Adrenal gland (tissue), 19 donors: Measurements from ENCODE around the gene PDK4. TPM values are rescaled to one million over a fixed set of nuclear protein-coding genes. Genes with fewer than 3 reads are reported as not detected.
A peak's percentile ranks its signal among the peaks of the same experiment; 100 is the strongest.

Experiments
- DNase-seq, 7 donors: peaks; one replicate each; pipeline ENCODE4 v3.0.0-alpha.2; 2019 to 2020
- H3K27ac ChIP-seq, 5 donors: fragments of 200-600 bp; sonication (generic) in 4 of 5; 1 replicate in 3 of 5; 2 replicates in 2 of 5; pipeline versions ENCODE4 v1.5.1 to v1.8.0; 2016 to 2020; ENCODE audit warnings: mild to moderate bottlenecking in 1 of 5
- H3K27me3 ChIP-seq: fragments of 200-600 bp; 2 replicates; pipeline ENCODE4 v1.8.0; 2021
- H3K36me3 ChIP-seq, 2 donors: fragments of 200-600 bp; replicated peaks in 1 of 2; 1 replicate in 1 of 2; 2 replicates in 1 of 2; pipeline versions ENCODE4 v1.5.1 to v1.8.0; 2018 to 2022
- H3K4me1 ChIP-seq, 2 donors: fragments of 200-600 bp; replicated peaks in 1 of 2; 1 replicate in 1 of 2; 2 replicates in 1 of 2; pipeline versions ENCODE4 v1.5.1 to v1.8.0; 2018 to 2021
- H3K4me3 ChIP-seq, 4 donors: fragments of 200-600 bp; sonication (generic) in 3 of 4; one replicate each; pipeline ENCODE4 v1.5.1; 2016 to 2018
- H3K9me3 ChIP-seq, 3 donors: fragments of 200-600 bp; sonication (generic) in 1 of 3; replicated peaks in 1 of 3; 1 replicate in 2 of 3; 2 replicates in 1 of 3; pipeline versions ENCODE4 v1.5.1 to v1.8.0; 2016 to 2021
- CTCF ChIP-seq, 6 experiments: fragments of 450-650 bp in 4 of 6; fragments of 200-600 bp in 2 of 6; sonication (generic) in 1 of 6; IDR thresholded peaks; 1 replicate in 5 of 6; 2 replicates in 1 of 6; pipeline versions ENCODE4 v1.5.1 to v1.8.0; 2016 to 2021; ENCODE audit warnings: antibody characterized with exemption in 6 of 6, mild to moderate bottlenecking in 2 of 6, moderate library complexity in 1 of 6
- POLR2A ChIP-seq, 2 donors: fragments of 450-650 bp; IDR thresholded peaks; one replicate each; pipeline ENCODE4 v1.6.1; 2017; ENCODE audit warnings: antibody characterized with exemption in 2 of 2, mild to moderate bottlenecking in 2 of 2, moderate library complexity in 1 of 2
- WGBS, 4 donors: extraction: QIAGEN DNeasy Blood & Tissue Kit in 2 of 4; methylation state at CpG; one replicate each; pipeline versions ENCODE4 v1.1.5 to v1.1.7; 2013 to 2017; 5-methylcytosine and 5-hydroxymethylcytosine counted together
- intact Hi-C, 2 donors: fragments of 100-400 bp; cut with DNase I; formaldehyde crosslinking; loops; one replicate each; pipeline versions ENCODE4 v1.14.1 to v1.15.0; 2022 to 2023
- long read RNA-seq, 10 donors: library from polyadenylated mRNA in 3 of 10; unstranded in 2 of 10; stranded (forward) in 1 of 10; transcript quantifications; one replicate each; pipeline ENCODE4 v2.0.0 and lab custom pipeline, GENCODE V29; 2021 to 2026
- polyA plus RNA-seq, 3 donors: library from polyadenylated mRNA; stranded (reverse); fragments of 200-250 nt in 2 of 3; fragments of 350-450 nt in 1 of 3; fragmentation: Illumina TruSeq in 1 of 3; extraction: RNeasy Lipid Tissue Mini Kit (QIAGEN cat#74804) in 1 of 3; gene quantifications; one replicate each; pipeline ENCODE4 v1.2.3, GENCODE V29; 2013 to 2014
- total RNA-seq, 9 donors: library from RNA; depleted of rRNA in 4 of 9; stranded (reverse); fragments of >200 nt in 4 of 9; fragments of 120-200 nt in 1 of 9; fragmentation: NEBNext Ultra II Directional in 1 of 9; extraction: Animal tissue kit (Norgen Biotek cat#: 25700) in 1 of 9; gene quantifications; one replicate each; pipeline versions ENCODE4 v1.1.0 to v1.2.4, GENCODE V29; 2013 to 2023
- donor health status: healthy with polysubstance abuse.
- donor health status: Bipolar disorder and iron deficiency.
- donor health status: DM: yes; HTN: yes; CAD: no.
- donor health status: DM: no; HTN: no; CAD: no.
- donor health status: DM: no; HTN: no; CAD: no.
- donor health status: DM: yes; HTN: yes; CAD: no.

The PDK4 gene
- total RNA-seq (100 to 1,000 TPM in 8 of 9 donors, 10 to 100 TPM in 1; 60.1 to 690 (median 417) TPM), polyA plus RNA-seq (100 to 1,000 TPM in 1 of 3 donors, 10 to 100 TPM in 2; 79.4 to 323 (median 82.0) TPM)
- long read RNA-seq, donor 1, transcript PDK4-201 (11 exons, 3,576 nt), result major isoform, 19 of 20 reads
- long read RNA-seq, donor 1, partial matches to known transcripts, result 0 of 20 reads
- long read RNA-seq, donor 1, other reads (novel, unspliced or antisense), result 0 of 20 reads
- long read RNA-seq, donor 2, transcript PDK4-201 (11 exons, 3,576 nt), result major isoform, 22 of 24 reads
- long read RNA-seq, donor 2, partial matches to known transcripts, result 0 of 24 reads
- long read RNA-seq, donor 2, other reads (novel, unspliced or antisense), result 0 of 24 reads
- long read RNA-seq, donor 3, transcript PDK4-201 (11 exons, 3,576 nt), result major isoform, 25 of 34 reads
- long read RNA-seq, donor 3, partial matches to known transcripts, result 6 of 34 reads
- long read RNA-seq, donor 3, other reads (novel, unspliced or antisense), result 0 of 34 reads
- long read RNA-seq, donor 4, transcript PDK4-201 (11 exons, 3,576 nt), result major isoform, 121 of 171 reads
- long read RNA-seq, donor 4, transcript PDK4-203 (2 exons, 691 nt), result minor isoform, 5 of 171 reads
- long read RNA-seq, donor 4, partial matches to known transcripts, result 18 of 171 reads
- long read RNA-seq, donor 4, other reads (novel, unspliced or antisense), result 26 of 171 reads
- long read RNA-seq, donor 5, transcript PDK4-201 (11 exons, 3,576 nt), result major isoform, 459 of 484 reads
- long read RNA-seq, donor 5, partial matches to known transcripts, result 3 of 484 reads
- long read RNA-seq, donor 5, other reads (novel, unspliced or antisense), result 21 of 484 reads
- long read RNA-seq, donor 6, transcript PDK4-203 (2 exons, 691 nt), result minor isoform, 5 of 87 reads
- long read RNA-seq, donor 6, transcript PDK4-201 (11 exons, 3,576 nt), result major isoform, 59 of 87 reads
- long read RNA-seq, donor 6, partial matches to known transcripts, result 6 of 87 reads
- long read RNA-seq, donor 6, other reads (novel, unspliced or antisense), result 17 of 87 reads
- long read RNA-seq, donor 7, partial matches to known transcripts, result 8 of 12 reads
- long read RNA-seq, donor 7, other reads (novel, unspliced or antisense), result 0 of 12 reads
- long read RNA-seq, donor 8, transcript PDK4-201 (11 exons, 3,576 nt), result major isoform, 33 of 40 reads
- long read RNA-seq, donor 8, partial matches to known transcripts, result 6 of 40 reads
- long read RNA-seq, donor 8, other reads (novel, unspliced or antisense), result 0 of 40 reads
- long read RNA-seq, donor 9, transcript PDK4-201 (11 exons, 3,576 nt), result major isoform, 18 of 55 reads
- long read RNA-seq, donor 9, partial matches to known transcripts, result 37 of 55 reads
- long read RNA-seq, donor 9, other reads (novel, unspliced or antisense), result 0 of 55 reads
- long read RNA-seq, donor 10, transcript PDK4-201 (11 exons, 3,576 nt), result major isoform, 6 of 6 reads
- long read RNA-seq, donor 10, partial matches to known transcripts, result 0 of 6 reads
- long read RNA-seq, donor 10, other reads (novel, unspliced or antisense), result 0 of 6 reads

- 1 to 2% (median 1%) methylated on average over 33 to 63 of the region's 63 CpGs for WGBS, 4 donors
Measured at GRCh38 chr7:95596198-95597063, at the start of gene PDK4. TSS of gene PDK4 (minus strand) at chr7:95596516. CDS start at chr7:95596293, 223 bp downstream.

GRCh38 chr7:95642173-95642572 lies 45.9 kb upstream of the PDK4 start:
- WGBS, 4 donors, result 36 to 49% (median 42%) methylated on average over 5 of the region's 5 CpGs
- H3K9me3 ChIP-seq, result no peaks in the 10 kb centered on the region
- DNase-seq, result peak in 1 of 7 donors; percentile 21
- H3K27ac ChIP-seq, result no peak overlapping the region
- H3K36me3 ChIP-seq, result no peaks in the 10 kb centered on the region
- intact Hi-C loops, result no loop called here
- no peaks in the 10 kb centered on the region for H3K4me1 ChIP-seq
- no peak overlapping the region for H3K4me3 ChIP-seq
- TF ChIP-seq CTCF (IDR thresholded peaks at IDR 0.05) (no peak), POLR2A (IDR thresholded peaks at IDR 0.05) (no peak)
- H3K27me3 ChIP-seq, result no peaks in the 10 kb centered on the region

More at GRCh38 chr7:95596198-95597063, at the start of gene PDK4:
- H3K4me1 ChIP-seq, result peaks cover 15 to 48% of the 10 kb centered on the region in 2 donors
- H3K27ac ChIP-seq, result peak within 1 kb of the TSS; percentile 81 to 99 (median 95)
- H3K36me3 ChIP-seq, result peaks cover 4 to 31% of the 10 kb centered on the region in 2 donors
- intact Hi-C loops, result loop anchor here in 1 of 2 donors (5.0 kb wide), 2 partner anchors 49 to 86 kb away; no protein-coding TSS in a partner anchor
- DNase-seq, result peak; percentile 96 to 99 (median 98)
- no peaks in the 10 kb centered on the region for H3K27me3 ChIP-seq
- no peaks in the 10 kb centered on the region for H3K9me3 ChIP-seq
- TF ChIP-seq CTCF (IDR thresholded peaks at IDR 0.05), result peak in 1 of 6 experiments; percentile 10
- peak; percentile 96 for TF ChIP-seq POLR2A (IDR thresholded peaks at IDR 0.05)
- peak within 1 kb of the TSS; percentile 24 to 88 (median 74) for H3K4me3 ChIP-seq

GRCh38 chr7:95636140-95636940 lies 40.0 kb upstream of the PDK4 start:
- 24 to 38% (median 32%) methylated on average over 2 of the region's 2 CpGs for WGBS, 4 donors
- Histone ChIP-seq H3K36me3 (no peaks in the 10 kb centered on the region), H3K9me3 (no peaks in the 10 kb centered on the region), H3K27me3 (no peaks in the 10 kb centered on the region), H3K4me1 (peaks cover 6 to 14% of the 10 kb centered on the region in 2 donors), H3K27ac (peak overlapping the region in 3 of 5 donors; percentile 18 to 25 (median 20)), H3K4me3 (no peak overlapping the region)
- TF ChIP-seq POLR2A (IDR thresholded peaks at IDR 0.05), result no peak
- DNase-seq, result no peak
- intact Hi-C loops, result no loop called here
